HCT116 (cell line): ENCODE measurements around the gene ZNRF2. TPM values are rescaled to one million over a fixed set of nuclear protein-coding genes. Genes with fewer than 3 reads are reported as not detected.

ENCODE experiments used
- ATAC-seq: fragments of 200-7000 bp; cut with Tn5 transposase; 2 replicates; pipeline ENCODE4 v1.9.1; 2020; ENCODE audit warnings: mild to moderate bottlenecking, moderate library complexity
- BruUV-seq: library from RNA; stranded (reverse); fragments of 400-500 nt; replicated peaks from 2 replicates; lab custom pipeline; 2021; lab: Mats Ljungman, UMichigan
- CTCF ChIA-PET: fragments of 300-600 bp; sonication (Branson Sonifier 250); formaldehyde crosslinking; loops from one replicate; lab custom pipeline; 2021; ENCODE audit warnings: antibody characterized with exemption; lab: Charles Lee
- POLR2A ChIA-PET: fragments of 300-600, 350-600 bp; sonication (Branson Sonifier 250); formaldehyde crosslinking; loops from one replicate; lab custom pipeline; 2021; ENCODE audit warnings: antibody characterized with exemption; lab: Charles Lee
- RAD21 ChIA-PET, 2 experiments: fragments of 300-600 bp; sonication (Branson Sonifier 250); formaldehyde crosslinking; loops; one replicate each; lab custom pipeline; 2023; ENCODE audit warnings: low total read pairs in 2 of 2; ENCODE audit not compliant: uncharacterized antibody in 2 of 2, unreplicated experiment in 2 of 2, low non-redundant PET in 1 of 2; lab: Charles Lee
- DNase-seq: peaks from one replicate; pipeline ENCODE4 v3.0.0-alpha.2; 2010; ENCODE audit warnings: low read depth, low spot score
- H2AFZ ChIP-seq: fragments of 200-600 bp; shearing (Covaris generic), sonication (generic); 2 replicates; pipeline ENCODE4 v1.6.1; 2017; ENCODE audit warnings: low read depth, mixed run types, mixed read lengths, antibody characterized with exemption, low read length; ENCODE audit not compliant: poor library complexity, severe bottlenecking
- H3K27ac ChIP-seq: 2 replicates; pipeline ENCODE4 v1.5.1; 2012; ENCODE audit warnings: low read depth, low read length
- H3K27me3 ChIP-seq: fragments of 200-600 bp; sonication (generic); 2 replicates; pipeline ENCODE4 v1.6.1; 2016; ENCODE audit warnings: mixed run types, low read length, mixed read lengths; ENCODE audit not compliant: insufficient read depth
- H3K36me3 ChIP-seq, 2 experiments: fragments of 200-500 bp in 1 of 2; fragments of 200-600 bp in 1 of 2; sonication (Bioruptor generic) in 1 of 2; sonication (generic) in 1 of 2; 2 replicates each; pipeline versions ENCODE4 v1.5.1 to v1.6.1; 2014 to 2016; ENCODE audit warnings: low read length in 2 of 2, inconsistent platforms in 1 of 2, mixed read lengths in 1 of 2, mixed run types in 1 of 2; ENCODE audit not compliant: insufficient read depth in 2 of 2, control insufficient read depth in 1 of 2
- H3K4me1 ChIP-seq, 2 experiments: fragments of 200-600 bp in 1 of 2; sonication (generic) in 1 of 2; 2 replicates each; pipeline versions ENCODE4 v1.5.1 to v1.6.1; 2012 to 2017; ENCODE audit warnings: low read length in 2 of 2, inconsistent platforms in 1 of 2, mild to moderate bottlenecking in 1 of 2, mixed read lengths in 1 of 2, mixed run types in 1 of 2, moderate library complexity in 1 of 2; ENCODE audit not compliant: insufficient read depth in 2 of 2, control insufficient read depth in 1 of 2
- H3K4me2 ChIP-seq: fragments of 200-600 bp; sonication (generic); 2 replicates; pipeline ENCODE4 v1.6.1; 2017; ENCODE audit warnings: mixed run types, low read length, mixed read lengths
- H3K4me3 ChIP-seq, 2 experiments: fragments of 200-600 bp in 1 of 2; sonication (generic) in 1 of 2; replicated peaks in 1 of 2; 2 replicates each; pipeline ENCODE4 v1.5.1; 2011 to 2016; ENCODE audit warnings: low read length in 2 of 2, control low read depth in 1 of 2, low read depth in 1 of 2, mild to moderate bottlenecking in 1 of 2, mixed read lengths in 1 of 2, mixed run types in 1 of 2
- H3K79me2 ChIP-seq: fragments of 200-600 bp; sonication (generic); 2 replicates; pipeline ENCODE4 v1.6.1; 2017; ENCODE audit warnings: mild to moderate bottlenecking, mixed run types, low read length, moderate library complexity, mixed read lengths; ENCODE audit not compliant: insufficient read depth
- H3K9ac ChIP-seq: fragments of 200-600 bp; sonication (generic); 2 replicates; pipeline ENCODE4 v1.6.1; 2016; ENCODE audit warnings: low read length, mixed read lengths
- H3K9me2 ChIP-seq: fragments of 200-600 bp; sonication (generic), shearing (Covaris generic); 2 replicates; pipeline ENCODE4 v1.6.1; 2017; ENCODE audit warnings: mixed run types, mild to moderate bottlenecking, moderate library complexity; ENCODE audit not compliant: insufficient read depth
- H3K9me3 ChIP-seq, 2 experiments: fragments of 200-500 bp in 1 of 2; fragments of 200-600 bp in 1 of 2; sonication (Bioruptor generic) in 1 of 2; sonication (generic) in 1 of 2; 2 replicates each; pipeline ENCODE4 v1.6.1; 2014 to 2017; ENCODE audit warnings: low read length in 2 of 2, mixed read lengths in 2 of 2, inconsistent platforms in 1 of 2, low read depth in 1 of 2, mild to moderate bottlenecking in 1 of 2, mixed run types in 1 of 2, moderate library complexity in 1 of 2; ENCODE audit not compliant: control insufficient read depth in 1 of 2, insufficient read depth in 1 of 2
- H4K20me1 ChIP-seq: fragments of 200-600 bp; sonication (generic), shearing (Covaris generic); 2 replicates; pipeline ENCODE4 v1.6.1; 2017; ENCODE audit warnings: mixed run types, mild to moderate bottlenecking, moderate library complexity; ENCODE audit not compliant: insufficient read depth
- EGR1 ChIP-seq: IDR thresholded peaks from 2 replicates; pipeline ENCODE4 v1.6.1; 2012; ENCODE audit warnings: low read depth
- FOSL1 ChIP-seq: IDR thresholded peaks from 2 replicates; pipeline ENCODE4 v1.6.1; 2012; ENCODE audit warnings: low read depth
- JUND ChIP-seq: IDR thresholded peaks from 2 replicates; pipeline ENCODE4 v1.6.1; 2012
- POLR2A ChIP-seq: IDR thresholded peaks from 2 replicates; pipeline ENCODE4 v1.7.0; 2011; ENCODE audit warnings: borderline replicate concordance; ENCODE audit not compliant: insufficient read depth, insufficient read length; ENCODE audit errors: extremely low read depth
- POLR2AphosphoS5 ChIP-seq: IDR thresholded peaks from 2 replicates; pipeline ENCODE4 v1.6.1; 2011; ENCODE audit warnings: mild to moderate bottlenecking, low read depth, low read length, moderate library complexity
- SIN3A ChIP-seq: IDR thresholded peaks from 2 replicates; pipeline ENCODE4 v1.6.1; 2012; ENCODE audit warnings: low read depth
- SP1 ChIP-seq: IDR thresholded peaks from 2 replicates; pipeline ENCODE4 v1.6.1; 2012; ENCODE audit warnings: low read depth
- intact Hi-C: fragments of 100-400 bp; cut with micrococcal nuclease; formaldehyde crosslinking; loops from 2 replicates; pipeline ENCODE4 v1.10.0; 2022
- total RNA-seq: library from RNA; stranded (reverse); gene quantifications from one replicate; pipeline ENCODE4 v1.2.1, GENCODE V29; 2021; ENCODE audit not compliant: unreplicated experiment

ZNRF2 gene
- total RNA-seq, 1 experiment from 2014 or later: 10.2 TPM

GRCh38 chr7:30308389-30308788 lies 24.0 kb downstream of the ZNRF2 start:
- Histone ChIP-seq H3K9me2 (no peaks in the 10 kb centered on the region; the same call in 1 of the 2 replicates), H4K20me1 (no peaks in the 10 kb centered on the region), H3K79me2 (peaks cover 50% of the 10 kb centered on the region), H3K4me3 (no peak overlapping the region), H3K27ac (no peak overlapping the region), H2AFZ (no peak overlapping the region), H3K9me3 (no peaks in the 10 kb centered on the region), H3K4me1 (peaks cover 0 to 6% of the 10 kb centered on the region in 2 experiments; a peak in 2 of 4 replicates), H3K9ac (no peak overlapping the region), H3K4me2 (peak overlapping the region; percentile 3; the same call in 1 of the 2 replicates), H3K27me3 (no peaks in the 10 kb centered on the region), H3K36me3 (no peaks in the 10 kb centered on the region)
- ChIA-PET RAD21 (no interaction called here), POLR2A (no interaction called here), CTCF (no interaction called here)
- DNase-seq: no peak
- intact Hi-C loops: no loop called here
- TF ChIP-seq SP1 (no peak), EGR1 (no peak), POLR2A (no peak), SIN3A (no peak), JUND (0 out of 2 replicates have a peak, but pooled peaks have one; percentile 24)
- ATAC-seq: no peak
- no TSS peak for BruUV-seq

- Histone ChIP-seq H3K36me3 (no peaks in the 10 kb centered on the region), H3K9me3 (no peaks in the 10 kb centered on the region), H2AFZ (no peak overlapping the region), H3K27ac (no peak overlapping the region), H3K4me1 (peaks cover 0 to 6% of the 10 kb centered on the region in 2 experiments; a peak in 2 of 4 replicates), H3K4me3 (no peak overlapping the region), H3K9me2 (no peaks in the 10 kb centered on the region; the same call in 1 of the 2 replicates), H4K20me1 (no peaks in the 10 kb centered on the region), H3K79me2 (peaks cover 48% of the 10 kb centered on the region), H3K4me2 (no peak overlapping the region), H3K9ac (no peak overlapping the region), H3K27me3 (no peaks in the 10 kb centered on the region)
- ChIA-PET POLR2A (no interaction called here), CTCF (no interaction called here), RAD21 (no interaction called here)
- DNase-seq: no peak
- ATAC-seq: no peak
- BruUV-seq: no TSS peak
- TF ChIP-seq FOSL1: no peak
- TF ChIP-seq POLR2AphosphoS5: no peak
- intact Hi-C loops: no loop called here
Measured at GRCh38 chr7:30309302-30309701, 24.9 kb downstream of the ZNRF2 start.
